Activated T-helper 2 cell treated with anti-CD3 and anti-CD28 coated beads, Interferon-gamma antibody, Interleukin-2, Interleukin-4, amounts not matched to agents 10 μg/mL and 5 μg/mL and 100 μg/mL, durations not matched to agents 14 hours and 24 hours and 36 hours (primary cell): ENCODE measurements around the gene ZNF28. TPM values are rescaled to one million over a fixed set of nuclear protein-coding genes. Genes with fewer than 3 reads are reported as not detected.
"Not testable (repeated sequence)": the region's sequence is repeated elsewhere in the genome, so short reads cannot be mapped to it uniquely, and the experiment has no call there.

Experiments
- DNase-seq: peaks from one replicate; pipeline ENCODE4 v3.0.0; 2021; ENCODE audit warnings: low spot score
- H3K27ac Mint-ChIP-seq: one replicate; pipeline ENCODE4 v1.8.0; 2021; ENCODE audit warnings: mixed read lengths
- H3K27me3 Mint-ChIP-seq: one replicate; pipeline ENCODE4 v1.8.0; 2021; ENCODE audit warnings: low read depth, mixed read lengths
- H3K36me3 Mint-ChIP-seq: one replicate; pipeline ENCODE4 v1.8.0; 2021; ENCODE audit warnings: low read depth, mixed read lengths
- H3K4me1 Mint-ChIP-seq: one replicate; pipeline ENCODE4 v1.8.0; 2021; ENCODE audit warnings: low read depth, mixed read lengths
- H3K4me3 Mint-ChIP-seq: one replicate; pipeline ENCODE4 v1.8.0; 2021; ENCODE audit warnings: low read depth, mild to moderate bottlenecking, moderate library complexity, mixed read lengths
- H3K9me3 Mint-ChIP-seq: one replicate; pipeline ENCODE4 v1.8.0; 2021; ENCODE audit warnings: mixed read lengths
- intact Hi-C: fragments of 100-400 bp; cut with micrococcal nuclease; formaldehyde crosslinking; loops from one replicate; pipeline ENCODE4 v1.15.1; 2023
- total RNA-seq: library from RNA; stranded (reverse); gene quantifications from 2 replicates; pipeline ENCODE4 v1.2.3, GENCODE V29; 2022

ZNF28 gene
- total RNA-seq, 1 donor from 2014 or later, result 17.6 TPM

DNA sequence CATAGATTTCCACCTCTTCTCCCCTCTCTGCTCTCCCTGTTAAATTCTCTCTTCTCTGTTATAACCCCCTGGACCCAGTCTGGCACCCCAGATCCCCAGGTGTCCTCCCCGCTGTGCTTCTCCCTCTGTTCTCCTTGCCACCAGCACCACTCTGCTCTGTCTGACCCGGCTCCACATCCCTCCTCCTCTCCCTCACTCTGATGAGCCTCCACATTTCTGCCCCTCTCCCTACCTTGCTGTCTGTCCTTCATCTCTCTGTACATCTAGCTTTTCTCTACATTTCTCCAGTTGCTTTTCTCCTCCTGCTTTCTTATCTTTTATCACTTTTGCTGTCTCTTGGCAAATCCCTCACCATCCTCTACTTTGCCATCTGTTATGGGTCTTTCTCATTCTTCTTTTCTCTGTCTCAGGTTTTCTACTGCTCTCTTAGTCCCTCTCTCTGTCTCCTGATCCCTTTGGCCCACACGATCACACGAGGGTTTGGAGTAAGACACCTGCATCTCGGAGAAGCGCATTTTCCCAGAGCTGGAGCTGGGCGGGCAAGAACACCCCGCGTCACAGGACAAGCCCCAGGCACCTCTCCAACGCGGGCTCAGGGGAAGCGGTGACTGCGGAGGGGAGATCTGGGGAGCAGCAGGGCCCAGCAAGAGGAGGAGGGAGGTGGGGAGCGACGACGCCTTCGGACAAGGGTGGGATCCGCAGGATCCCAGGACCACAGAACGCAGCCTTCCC, 795 bp downstream of the ZNF28 start:
- H3K36me3 Mint-ChIP-seq, result peaks cover 56% of the 10 kb centered on the region
- peak; percentile 24 for DNase-seq
- H3K4me3 Mint-ChIP-seq, result peak overlapping the region; percentile 98
- peaks cover 12% of the 10 kb centered on the region for H3K4me1 Mint-ChIP-seq
- not testable (repeated sequence) for H3K27me3 Mint-ChIP-seq
- H3K27ac Mint-ChIP-seq, result peak overlapping the region; percentile 83
- intact Hi-C loops, result loop anchor here (2.0 kb wide), 1 partner anchor 34 kb away; the partner anchor contains the start of gene ZNF600
- peaks cover 38% of the 10 kb centered on the region for H3K9me3 Mint-ChIP-seq

DNA sequence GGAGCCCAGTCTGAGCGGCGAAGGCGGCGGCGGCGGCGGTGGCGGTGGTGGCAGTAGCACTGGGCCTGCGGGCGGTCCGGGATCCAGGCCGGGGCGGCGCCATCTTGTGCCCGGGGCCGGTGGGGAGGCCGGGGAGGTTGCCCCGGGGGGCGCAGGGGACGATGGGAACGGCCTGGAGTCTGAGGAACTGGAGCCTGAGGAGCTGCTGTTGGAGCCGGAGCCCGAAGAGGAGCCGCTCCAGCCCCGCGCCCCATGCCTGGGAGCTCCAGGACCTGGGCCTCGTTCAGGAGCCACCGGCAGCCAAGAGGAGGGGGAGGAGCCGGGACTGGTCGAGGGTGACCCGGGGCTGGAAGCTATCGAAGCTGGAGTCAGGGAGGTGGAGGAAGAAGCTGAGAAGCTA, 11.6 kb downstream of the ZNF28 start:
- peaks cover 47% of the 10 kb centered on the region for H3K9me3 Mint-ChIP-seq
- peaks cover 78% of the 10 kb centered on the region for H3K36me3 Mint-ChIP-seq
- no peak overlapping the region for H3K27ac Mint-ChIP-seq
- DNase-seq, result no peak
- no peaks in the 10 kb centered on the region for H3K4me1 Mint-ChIP-seq
- H3K27me3 Mint-ChIP-seq, result no peaks in the 10 kb centered on the region
- no peak overlapping the region for H3K4me3 Mint-ChIP-seq
- intact Hi-C loops, result no loop called here

DNA sequence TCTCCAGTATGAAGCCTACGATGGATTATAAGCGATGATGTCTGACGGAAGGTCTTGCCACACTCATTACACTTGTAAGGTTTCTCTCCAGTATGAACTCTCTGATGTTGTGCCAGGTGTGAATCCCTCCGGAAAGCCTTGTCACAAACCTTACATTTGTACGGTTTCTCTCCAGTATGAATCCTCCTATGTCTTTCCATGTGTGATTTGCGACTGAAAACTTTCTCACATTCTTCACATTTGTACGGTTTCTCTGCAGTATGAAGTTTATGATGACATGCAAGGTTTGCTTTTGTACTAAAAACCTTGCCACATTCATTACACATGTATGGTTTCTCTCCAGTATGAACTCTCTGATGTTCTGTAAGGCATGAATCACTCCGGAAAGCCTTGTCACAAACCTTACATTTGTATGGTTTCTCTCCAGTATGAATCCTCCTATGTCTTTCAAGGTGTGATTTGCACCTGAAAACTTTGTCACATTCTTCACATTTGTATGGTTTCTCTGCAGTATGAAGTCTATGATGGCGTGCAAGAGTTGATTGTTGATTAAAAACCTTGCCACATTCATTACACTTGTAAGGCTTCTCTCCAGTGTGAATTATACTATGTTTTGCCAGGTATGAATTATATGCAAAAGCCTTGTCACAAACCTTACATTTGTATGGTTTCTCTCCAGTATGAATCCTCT, 21.3 kb downstream of the ZNF28 start:
- DNase-seq, H3K27me3 Mint-ChIP-seq, H3K4me3 Mint-ChIP-seq, H3K4me1 Mint-ChIP-seq, intact Hi-C loops, H3K27ac Mint-ChIP-seq: not testable (repeated sequence)
- peaks cover 81% of the 10 kb centered on the region for H3K36me3 Mint-ChIP-seq
- H3K9me3 Mint-ChIP-seq, result peaks cover 82% of the 10 kb centered on the region

DNA sequence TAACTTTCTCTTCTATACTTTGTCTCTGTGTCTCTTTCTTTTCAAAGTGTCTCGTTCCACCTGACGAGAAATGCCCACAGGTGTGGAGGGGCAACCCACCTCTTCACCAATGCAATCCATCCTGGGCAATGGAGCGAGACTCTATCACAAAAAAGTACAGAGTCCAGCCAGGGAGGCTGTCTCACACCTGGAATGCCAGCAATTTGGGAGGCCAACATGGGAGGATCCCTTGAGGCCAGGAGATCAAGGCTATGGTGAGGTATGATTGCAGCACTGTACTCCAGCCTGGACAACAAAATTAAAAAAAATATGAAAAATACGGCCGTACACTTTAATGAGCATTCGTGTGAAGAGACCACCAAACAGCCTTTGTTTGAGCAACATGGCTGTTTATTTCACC, 32.0 kb downstream of the ZNF28 start:
- H3K27me3 Mint-ChIP-seq, result no peaks in the 10 kb centered on the region
- H3K9me3 Mint-ChIP-seq, result peaks cover 63% of the 10 kb centered on the region
- intact Hi-C loops, result no loop called here

DNA sequence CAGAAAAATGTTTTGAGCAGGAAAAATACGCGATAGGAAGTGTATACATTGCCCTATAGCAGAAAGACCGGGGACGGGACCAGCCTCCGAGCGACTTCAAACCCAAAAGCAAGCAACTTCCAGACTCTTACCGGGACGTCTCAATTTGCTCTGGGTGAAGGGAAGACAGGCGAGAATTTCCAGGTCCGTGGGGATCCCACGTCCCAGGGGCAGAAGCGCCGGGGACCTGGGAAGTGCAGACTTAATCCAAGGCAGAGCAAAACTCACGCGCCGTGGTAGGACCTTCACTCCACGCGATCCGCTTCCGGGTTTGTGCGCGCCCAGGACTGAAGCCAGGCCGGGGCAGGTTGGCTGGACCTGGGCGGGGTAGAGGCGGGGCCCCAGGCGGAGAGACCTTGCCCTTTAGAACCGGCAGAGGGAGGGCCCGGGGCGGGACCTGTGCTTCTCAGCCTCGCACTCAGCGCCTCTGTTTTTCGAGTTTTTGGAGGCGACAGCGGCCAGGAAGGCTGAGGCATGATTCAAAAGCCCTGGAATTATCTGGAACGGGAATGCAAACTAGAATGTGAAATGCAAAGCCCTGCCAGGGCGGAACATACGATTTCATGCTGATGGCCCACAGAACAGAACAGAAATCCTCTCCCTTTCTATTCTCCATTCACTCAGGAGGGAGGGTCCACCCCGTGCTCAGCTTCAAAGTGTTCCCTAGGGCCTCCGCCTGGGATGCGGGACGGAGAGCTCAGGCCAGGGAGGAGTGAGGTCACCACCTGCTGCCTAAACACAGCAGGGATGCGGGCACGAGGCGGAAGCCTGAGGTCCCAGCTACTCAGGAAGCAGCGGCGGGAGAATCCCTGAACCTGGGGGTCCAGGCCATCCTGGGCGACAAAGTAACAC, 34.7 kb downstream of the ZNF28 start, which contains the start of gene ZNF600:
ZNF600 (minus strand) TSS at position 328 of the 891 bp plus-strand sequence. CDS start 7,903 bp downstream, outside the sequence.
- Mint-ChIP-seq H3K4me3 (peak within 1 kb of the TSS; percentile 85), H3K36me3 (peaks cover 46% of the 10 kb centered on the region), H3K9me3 (peaks cover 54% of the 10 kb centered on the region), H3K27ac (peak within 1 kb of the TSS; percentile 50), H3K4me1 (peaks cover 22% of the 10 kb centered on the region)
- intact Hi-C loops, result loop anchor here (1.0 to 2.0 kb wide), 3 partner anchors 34 to 176 kb away; partner anchors contain the start of genes ZNF28, ZNF611 and ZNF816
- peak; percentile 57 for DNase-seq
- not testable (repeated sequence) for H3K27me3 Mint-ChIP-seq

More for the DNA sequence above, 32.0 kb downstream of the ZNF28 start:
- Mint-ChIP-seq H3K27ac (no peak overlapping the region), H3K36me3 (peaks cover 32% of the 10 kb centered on the region), H3K4me3 (no peak overlapping the region), H3K4me1 (peaks cover 22% of the 10 kb centered on the region)
- no peak for DNase-seq

DNA sequence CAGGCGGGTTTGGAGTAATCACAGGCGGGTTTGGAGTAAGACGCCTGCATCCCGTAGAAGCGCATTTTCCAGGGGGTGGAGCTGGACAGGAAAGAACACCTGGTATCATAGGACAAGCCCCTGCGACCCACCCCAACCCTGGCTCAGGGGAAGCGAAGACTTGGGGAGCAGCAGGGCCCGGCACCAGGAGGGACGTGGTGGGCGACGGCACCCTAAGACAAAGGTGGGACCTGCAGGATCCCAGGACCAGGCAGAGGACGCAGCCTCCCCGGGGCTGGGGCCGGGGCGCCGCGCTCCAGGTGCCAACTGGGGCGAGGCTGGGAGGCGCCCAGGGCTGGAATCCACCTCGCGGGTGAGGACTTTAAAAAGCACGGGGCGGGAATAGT, 35.4 kb downstream of the ZNF28 start:
- intact Hi-C loops, result loop anchor here (1.0 to 2.0 kb wide), 3 partner anchors 35 to 177 kb away; partner anchors contain the start of genes ZNF28, ZNF611 and ZNF816
- DNase-seq, result no peak
- H3K27ac Mint-ChIP-seq, result peak overlapping the region; percentile 50
- peaks cover 53% of the 10 kb centered on the region for H3K36me3 Mint-ChIP-seq
- no peaks in the 10 kb centered on the region for H3K27me3 Mint-ChIP-seq
- H3K4me3 Mint-ChIP-seq, result peak overlapping the region; percentile 85
- H3K9me3 Mint-ChIP-seq, result peaks cover 55% of the 10 kb centered on the region
- H3K4me1 Mint-ChIP-seq, result peaks cover 22% of the 10 kb centered on the region

DNA sequence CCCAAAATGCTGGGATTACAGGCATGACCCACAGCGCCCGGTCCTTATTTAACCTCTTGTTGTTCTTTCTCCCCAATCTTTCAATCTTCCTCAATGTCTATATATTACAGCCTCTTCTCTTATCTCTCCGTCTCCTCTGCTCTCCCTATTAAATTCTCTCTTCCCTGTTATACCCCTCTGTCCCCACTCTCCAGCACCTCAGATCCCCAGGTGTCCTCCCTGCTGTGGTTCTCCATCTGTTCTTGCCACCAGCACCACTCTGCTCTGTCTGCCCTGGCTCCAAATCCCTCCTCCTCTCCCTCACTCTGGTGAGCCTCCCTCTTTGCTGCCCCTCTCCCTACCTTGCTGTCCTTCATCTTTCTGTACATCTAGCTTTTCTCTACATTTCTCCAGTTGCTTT, 35.9 kb downstream of the ZNF28 start:
- no peak for DNase-seq
- no peaks in the 10 kb centered on the region for H3K27me3 Mint-ChIP-seq
- H3K36me3 Mint-ChIP-seq, result peaks cover 58% of the 10 kb centered on the region
- H3K4me1 Mint-ChIP-seq, result peaks cover 22% of the 10 kb centered on the region
- H3K27ac Mint-ChIP-seq, result peak overlapping the region; percentile 14
- H3K4me3 Mint-ChIP-seq, result peak overlapping the region; percentile 85
- intact Hi-C loops, result no loop called here
- peaks cover 56% of the 10 kb centered on the region for H3K9me3 Mint-ChIP-seq

DNA sequence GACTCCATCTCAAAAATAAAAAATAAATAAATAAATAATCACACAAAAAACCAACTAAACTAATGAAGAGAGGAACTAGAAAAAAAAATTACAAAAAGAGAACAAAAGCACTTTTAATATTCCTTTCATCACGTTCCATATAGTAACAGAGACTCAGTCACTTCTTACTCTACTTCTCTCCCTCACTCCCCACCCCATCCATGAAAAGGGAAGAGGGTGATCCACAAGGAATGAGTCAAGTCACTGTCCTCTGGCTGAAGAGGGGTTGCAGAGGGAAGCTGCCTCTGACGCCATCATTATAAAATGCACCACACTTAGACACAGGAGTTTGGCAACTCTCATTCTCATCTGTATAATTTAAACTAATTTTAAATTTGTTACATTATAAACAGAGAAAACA, 38.6 kb downstream of the ZNF28 start:
- H3K27me3 Mint-ChIP-seq, DNase-seq, H3K4me3 Mint-ChIP-seq, H3K27ac Mint-ChIP-seq, intact Hi-C loops: not testable (repeated sequence)
- Mint-ChIP-seq H3K9me3 (peaks cover 54% of the 10 kb centered on the region), H3K4me1 (peaks cover 37% of the 10 kb centered on the region), H3K36me3 (peaks cover 77% of the 10 kb centered on the region)

DNA sequence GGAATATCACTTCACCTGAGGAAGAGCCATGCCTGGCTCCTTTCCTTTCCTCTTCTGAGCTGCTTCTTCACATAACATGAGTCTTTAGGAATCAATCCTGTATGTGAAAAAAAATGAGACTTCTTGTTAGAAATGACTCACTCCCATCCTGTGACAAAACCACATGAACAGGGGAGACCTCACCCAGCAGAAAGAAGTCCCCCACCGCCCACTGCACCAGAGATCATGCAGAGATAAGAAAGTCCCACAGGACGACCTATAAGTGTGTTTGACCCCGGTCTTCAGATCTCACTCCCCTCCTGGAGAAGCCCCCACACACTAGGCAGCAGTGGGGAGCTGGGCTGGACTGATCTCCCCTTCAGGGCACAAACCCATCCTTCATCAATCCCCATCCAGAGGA, 42.6 kb downstream of the ZNF28 start:
- intact Hi-C loops, result no loop called here
- Mint-ChIP-seq H3K4me1 (peaks cover 17% of the 10 kb centered on the region), H3K4me3 (no peak overlapping the region), H3K9me3 (peaks cover 54% of the 10 kb centered on the region), H3K27me3 (no peaks in the 10 kb centered on the region), H3K36me3 (peaks cover 89% of the 10 kb centered on the region), H3K27ac (no peak overlapping the region)
- DNase-seq, result peak; percentile 9

DNA sequence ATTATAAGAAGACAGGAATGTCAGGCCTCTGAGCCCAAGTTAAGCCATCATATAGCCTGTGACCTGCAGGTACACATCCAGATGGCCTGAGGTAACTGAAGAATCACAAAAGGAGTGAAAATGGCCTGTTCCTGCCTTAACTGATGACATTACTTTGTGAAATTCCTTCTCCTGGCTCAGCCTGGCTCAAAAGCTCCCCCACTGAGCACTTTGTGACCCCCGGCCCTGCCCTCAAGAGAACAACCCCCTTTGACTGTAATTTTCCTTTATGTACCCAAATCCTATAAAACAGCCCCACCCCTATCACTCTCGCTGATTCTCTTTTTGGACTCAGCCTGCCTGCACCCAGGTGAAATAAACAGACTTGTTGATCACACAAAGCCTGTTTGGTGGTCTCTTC, 65.0 kb downstream of the ZNF28 start:
- DNase-seq, H3K4me3 Mint-ChIP-seq, intact Hi-C loops, H3K27me3 Mint-ChIP-seq, H3K27ac Mint-ChIP-seq, H3K4me1 Mint-ChIP-seq: not testable (repeated sequence)
- Mint-ChIP-seq H3K9me3 (peaks cover 68% of the 10 kb centered on the region), H3K36me3 (peaks cover 10% of the 10 kb centered on the region)

DNA sequence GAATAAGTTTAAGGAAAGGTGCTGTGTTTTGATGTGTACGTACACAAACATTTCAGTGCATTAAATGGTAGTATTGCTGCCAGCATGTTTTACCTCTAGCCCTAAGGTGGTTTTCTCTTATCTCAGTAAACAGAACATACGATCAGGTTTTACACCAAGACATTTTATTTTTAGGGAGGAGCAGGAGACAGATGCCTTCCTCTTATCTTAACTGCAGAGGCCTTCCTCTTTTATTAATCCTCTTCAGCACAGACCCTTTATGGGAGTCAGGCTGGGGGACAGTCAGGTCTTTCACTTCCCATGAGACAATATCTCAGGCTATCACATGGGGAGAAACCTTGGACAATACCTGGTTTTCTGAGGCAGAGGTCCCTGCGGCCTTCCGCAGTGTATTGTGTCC, 71.7 kb downstream of the ZNF28 start:
- no peak for DNase-seq

DNA sequence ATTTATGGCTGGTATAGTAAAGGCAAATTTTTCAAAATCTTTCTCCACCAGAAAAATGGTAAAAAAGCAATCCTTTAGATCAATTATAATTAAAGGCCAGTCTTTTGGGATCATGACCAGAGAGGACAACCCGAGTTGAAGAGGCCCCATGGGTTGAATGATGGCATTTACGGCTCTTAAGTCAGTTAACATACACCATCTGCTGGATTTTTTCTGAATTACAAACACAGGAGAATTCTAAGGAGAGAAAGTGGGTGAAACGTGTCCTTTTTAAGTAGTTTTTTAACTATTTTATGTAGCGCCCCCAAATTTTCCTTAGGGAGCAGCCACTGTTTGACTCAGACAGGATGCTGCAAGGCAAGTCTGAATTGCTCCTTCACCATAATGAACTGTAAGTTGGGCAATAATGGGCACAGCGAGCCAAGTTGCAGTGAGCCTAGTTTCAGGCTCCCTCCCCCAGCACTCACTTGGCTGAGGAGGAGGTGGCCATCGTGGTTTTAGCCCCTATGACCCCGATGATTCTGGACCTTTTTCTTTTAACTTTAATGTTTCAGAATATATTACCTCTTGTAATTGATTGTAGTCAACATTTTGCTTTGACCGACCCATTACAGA, 73.0 kb downstream of the ZNF28 start:
- Mint-ChIP-seq H3K4me3 (no peak overlapping the region), H3K36me3 (no peaks in the 10 kb centered on the region), H3K27me3 (no peaks in the 10 kb centered on the region), H3K9me3 (peaks cover 58% of the 10 kb centered on the region), H3K27ac (no peak overlapping the region), H3K4me1 (peaks cover 1% of the 10 kb centered on the region)
- intact Hi-C loops, result no loop called here
- no peak for DNase-seq

More for the DNA sequence above, 71.7 kb downstream of the ZNF28 start:
- Mint-ChIP-seq H3K4me1 (peaks cover 1% of the 10 kb centered on the region), H3K27me3 (no peaks in the 10 kb centered on the region), H3K9me3 (peaks cover 61% of the 10 kb centered on the region), H3K27ac (no peak overlapping the region), H3K4me3 (no peak overlapping the region), H3K36me3 (no peaks in the 10 kb centered on the region)
- intact Hi-C loops, result no loop called here
